NCI-H1694 treated with DMSO at 0.1 percent for 48 hours (cell line): ENCODE measurements around the gene SPOCK3.

ENCODE experiments used
- DNase-seq: peaks from one replicate; lab custom pipeline; 2025; lab: John Stamatoyannopoulos, UW

Gene SPOCK3

GRCh38 chr4:167176723-167177367 lies 57.4 kb downstream of the SPOCK3 start:
- no peak for DNase-seq

GRCh38 chr4:167171928-167172327 lies 62.4 kb downstream of the SPOCK3 start:
- no peak for DNase-seq

- DNase-seq = no peak
These were observed 65.7 kb downstream of the SPOCK3 start for GRCh38 chr4:167168611-167169010.

GRCh38 chr4:167150587-167150986 lies 83.7 kb downstream of the SPOCK3 start:
- DNase-seq = no peak

- no peak for DNase-seq
These were observed 89.7 kb downstream of the SPOCK3 start for GRCh38 chr4:167144605-167145004.

GRCh38 chr4:167143018-167143417 lies 91.3 kb downstream of the SPOCK3 start:
- DNase-seq = no peak

- DNase-seq = no peak
These were observed 98.0 kb downstream of the SPOCK3 start for GRCh38 chr4:167136270-167136669.

- no peak for DNase-seq
These were observed 105.1 kb downstream of the SPOCK3 start for GRCh38 chr4:167129146-167129545.

GRCh38 chr4:167119392-167119791 lies 114.9 kb downstream of the SPOCK3 start:
- no peak for DNase-seq

GRCh38 chr4:167117273-167117672 lies 117.0 kb downstream of the SPOCK3 start:
- DNase-seq = no peak

- DNase-seq = no peak
These were observed 119.8 kb downstream of the SPOCK3 start for GRCh38 chr4:167114416-167114971.

GRCh38 chr4:167111622-167112021 lies 122.7 kb downstream of the SPOCK3 start:
- no peak for DNase-seq

GRCh38 chr4:167111092-167111491 lies 123.2 kb downstream of the SPOCK3 start:
- no peak for DNase-seq

GRCh38 chr4:167109859-167110258 lies 124.4 kb downstream of the SPOCK3 start:
- no peak for DNase-seq

GRCh38 chr4:167105857-167106256 lies 128.4 kb downstream of the SPOCK3 start:
- no peak for DNase-seq

GRCh38 chr4:167102475-167102874 lies 131.8 kb downstream of the SPOCK3 start:
- DNase-seq = no peak

GRCh38 chr4:167101035-167101434 lies 133.3 kb downstream of the SPOCK3 start:
- DNase-seq = no peak

- DNase-seq = no peak
These were observed 134.2 kb downstream of the SPOCK3 start for GRCh38 chr4:167100120-167100519.

- no peak for DNase-seq
These were observed 146.2 kb downstream of the SPOCK3 start for GRCh38 chr4:167088115-167088514.

- DNase-seq = no peak
These were observed 150.0 kb downstream of the SPOCK3 start for GRCh38 chr4:167084321-167084720.

GRCh38 chr4:167079762-167080161 lies 154.5 kb downstream of the SPOCK3 start:
- DNase-seq = no peak

GRCh38 chr4:167052631-167053091 lies 181.6 kb downstream of the SPOCK3 start:
- no peak for DNase-seq

GRCh38 chr4:167049257-167049656 lies 185.0 kb downstream of the SPOCK3 start:
- no peak for DNase-seq

GRCh38 chr4:167041524-167041923 lies 192.8 kb downstream of the SPOCK3 start:
- no peak for DNase-seq
